GM12891 (cell line): ENCODE measurements around the gene EVC.

Experiments
- POLR2A ChIP-seq: IDR thresholded peaks from 2 replicates; pipeline ENCODE4 v1.6.1; 2011; ENCODE audit warnings: low read depth, low read length, control low read depth
- POLR2AphosphoS5 ChIP-seq: IDR thresholded peaks from 2 replicates; pipeline ENCODE4 v1.6.1; 2011; ENCODE audit warnings: low read depth, low read length, control low read depth
- POU2F2 ChIP-seq: IDR thresholded peaks from 2 replicates; pipeline ENCODE4 v1.6.1; 2011; ENCODE audit warnings: low read depth, mild to moderate bottlenecking, control low read depth, low read length, moderate library complexity
- SPI1 ChIP-seq: IDR thresholded peaks from 2 replicates; pipeline ENCODE4 v1.6.1; 2011; ENCODE audit warnings: low read depth, low read length, control low read depth

- TF ChIP-seq POLR2AphosphoS5 (no peak), POLR2A (no peak), SPI1 (no peak), POU2F2 (no peak)
Observed at GRCh38 chr4:5703831-5704230, 7.2 kb upstream of the EVC start.
